NCI-H1694 treated with DMSO at 0.1 percent for 48 hours (cell line): ENCODE results near the gene GPR107.
A peak's percentile ranks its signal among the peaks of the same experiment; 100 is the strongest.

ENCODE experiments used
- DNase-seq: peaks from one replicate; lab custom pipeline; 2025; lab: John Stamatoyannopoulos, UW

GPR107 gene

GRCh38 chr9:130110596-130111021, 56.9 kb downstream of the GPR107 start:
- DNase-seq: no peak

GRCh38 chr9:130111786-130112537, 58.3 kb downstream of the GPR107 start:
- no peak for DNase-seq

- no peak for DNase-seq
Observed at GRCh38 chr9:130112538-130113151, 58.9 kb downstream of the GPR107 start.

- DNase-seq: no peak
Observed at GRCh38 chr9:130114741-130115140, 61.0 kb downstream of the GPR107 start.

- no peak for DNase-seq
Observed at GRCh38 chr9:130116346-130116745, 62.6 kb downstream of the GPR107 start.

- no peak for DNase-seq
Observed at GRCh38 chr9:130117376-130117775, 63.7 kb downstream of the GPR107 start.

- DNase-seq: no peak
Observed at GRCh38 chr9:130117816-130118632, 64.3 kb downstream of the GPR107 start.

GRCh38 chr9:130118841-130119518, 65.3 kb downstream of the GPR107 start:
- peak; percentile 99 for DNase-seq

GRCh38 chr9:130119519-130120298, 66.0 kb downstream of the GPR107 start:
- DNase-seq: no peak

GRCh38 chr9:130120299-130120587, 66.5 kb downstream of the GPR107 start:
- DNase-seq: no peak

GRCh38 chr9:130120832-130121231, 67.1 kb downstream of the GPR107 start:
- DNase-seq: no peak

- DNase-seq: no peak
Observed at GRCh38 chr9:130122456-130122855, 68.8 kb downstream of the GPR107 start.

GRCh38 chr9:130124085-130124860, 70.6 kb downstream of the GPR107 start:
- DNase-seq: no peak

GRCh38 chr9:130126721-130127433, 73.2 kb downstream of the GPR107 start:
- no peak for DNase-seq

GRCh38 chr9:130128251-130128650, 74.5 kb downstream of the GPR107 start:
- DNase-seq: no peak

- no peak for DNase-seq
Observed at GRCh38 chr9:130128733-130129431, 75.2 kb downstream of the GPR107 start.

- no peak for DNase-seq
Observed at GRCh38 chr9:130129432-130130061, 75.8 kb downstream of the GPR107 start.

- no peak for DNase-seq
Observed at GRCh38 chr9:130132746-130133145, 79.0 kb downstream of the GPR107 start.

- no peak for DNase-seq
Observed at GRCh38 chr9:130137081-130137640, 83.5 kb downstream of the GPR107 start.
